Muscle of arm (tissue), 12 donors: Measurements from ENCODE around the gene LYPD6B. TPM values are rescaled to one million over a fixed set of nuclear protein-coding genes. Genes with fewer than 3 reads are reported as not detected.
"Not testable (repeated sequence)": the region's sequence is repeated elsewhere in the genome, so short reads cannot be mapped to it uniquely, and the experiment has no call there.

Experiments
- DNase-seq: peaks from one replicate; pipeline ENCODE4 v3.0.0-alpha.2; 2013
- polyA plus RNA-seq, 12 donors: library from polyadenylated mRNA; unstranded; fragments of 120-200 nt; gene quantifications; one replicate each; pipeline ENCODE4 v1.2.1, GENCODE V29; 2013; ENCODE audit not compliant: insufficient read length in 12 of 12

LYPD6B gene
- polyA plus RNA-seq, 12 donors: 0.14 to 27.5 (median 0.24) TPM; not detected in 5

DNA sequence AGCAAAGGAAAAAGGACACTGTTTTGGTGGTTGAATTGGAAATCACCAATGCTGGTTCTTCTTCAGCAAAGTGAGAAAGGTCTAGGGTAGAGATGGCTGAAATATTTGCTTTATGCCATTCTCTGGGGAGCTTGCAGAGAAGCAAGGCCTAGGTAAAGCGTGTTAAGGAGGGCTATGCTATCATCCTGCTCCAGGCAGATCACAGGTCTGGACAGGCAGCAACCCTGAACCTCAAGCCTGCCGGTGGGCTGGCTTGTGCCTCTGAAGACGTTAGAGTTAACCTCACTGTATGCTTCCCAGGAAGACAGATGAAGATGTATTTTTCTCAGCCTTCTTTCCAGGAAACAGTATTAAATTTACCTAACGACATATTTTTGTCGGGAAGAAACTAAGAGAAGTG, 153.4 kb downstream of the LYPD6B start:
- DNase-seq: no peak

GRCh38 chr2:149192427-149192826, 153.9 kb downstream of the LYPD6B start:
- no peak for DNase-seq

DNA sequence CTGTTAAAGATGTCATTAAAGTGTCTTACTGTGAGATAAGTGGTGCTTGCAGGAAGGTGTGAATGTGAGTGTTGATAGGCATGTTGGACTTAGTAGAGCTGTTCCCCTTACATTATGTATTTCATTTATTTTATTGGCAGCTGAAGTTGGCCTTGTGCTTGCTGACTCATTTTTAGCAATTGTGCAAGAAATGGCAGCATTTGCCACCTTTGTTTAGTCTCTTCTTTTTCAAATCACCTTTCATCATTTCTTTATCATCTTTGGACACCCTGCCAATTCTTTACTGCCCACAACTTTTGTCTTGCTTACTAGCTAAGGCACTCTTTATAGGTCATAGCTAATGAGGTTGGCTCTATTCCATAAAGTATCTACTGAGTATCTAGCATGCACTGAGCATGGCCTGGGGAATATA, 161.6 kb downstream of the LYPD6B start:
- DNase-seq: peak; percentile 16

- DNase-seq: no peak
Measured at GRCh38 chr2:149204686-149205085, 166.2 kb downstream of the LYPD6B start.

DNA sequence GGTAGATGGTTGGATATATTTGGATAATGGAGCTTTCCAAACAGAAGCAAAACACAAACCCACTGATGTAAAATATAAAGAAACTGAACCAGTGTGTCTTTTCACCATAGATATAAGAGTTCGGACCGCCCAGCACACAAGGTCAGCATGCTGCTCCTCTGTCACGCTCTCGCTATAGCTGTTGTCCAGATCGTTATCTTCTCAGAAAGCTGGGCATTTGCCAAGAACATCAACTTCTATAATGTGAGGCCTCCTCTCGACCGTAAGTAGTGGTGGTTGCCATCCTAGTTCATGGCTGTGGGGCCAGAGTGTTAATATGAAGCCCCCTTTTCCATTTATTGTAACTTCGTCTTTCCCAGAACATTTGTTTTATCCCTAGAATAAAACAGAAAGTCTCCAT, 166.6 kb downstream of the LYPD6B start:
- DNase-seq: no peak

DNA sequence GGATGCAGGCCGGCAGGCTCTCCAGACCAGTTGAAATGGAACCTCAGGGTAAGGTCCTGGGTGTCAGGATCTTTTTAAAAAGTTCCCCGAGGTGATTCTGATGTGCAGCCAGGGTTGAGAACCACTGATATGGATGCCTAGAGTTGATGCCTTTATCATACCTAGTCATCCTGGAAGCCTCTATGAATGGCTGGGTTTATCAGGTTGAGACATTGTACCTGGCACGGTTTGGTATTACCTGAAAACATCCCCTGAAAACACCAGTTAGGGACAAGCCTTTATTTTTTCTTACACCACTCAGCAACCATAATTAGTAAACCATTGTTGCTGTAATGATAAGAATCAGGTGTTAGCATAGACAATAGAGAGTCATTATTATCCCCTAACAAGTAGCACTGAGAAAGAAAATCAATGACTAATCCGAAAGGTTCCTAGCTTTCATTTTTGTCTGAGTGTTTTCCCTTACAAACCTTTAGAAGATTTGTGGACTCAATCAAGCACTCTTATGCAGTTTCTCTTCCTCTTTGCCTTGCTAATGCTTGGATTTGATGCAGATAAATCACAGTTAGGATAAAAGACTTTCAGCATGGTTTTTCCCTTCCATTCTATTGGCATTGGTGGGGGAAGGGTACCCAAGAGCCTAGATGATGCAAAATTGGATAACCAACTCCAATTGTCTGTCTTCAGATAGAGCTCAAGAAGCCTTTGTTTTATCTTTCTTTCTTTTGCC, 175.4 kb downstream of the LYPD6B start:
- DNase-seq: no peak

DNA sequence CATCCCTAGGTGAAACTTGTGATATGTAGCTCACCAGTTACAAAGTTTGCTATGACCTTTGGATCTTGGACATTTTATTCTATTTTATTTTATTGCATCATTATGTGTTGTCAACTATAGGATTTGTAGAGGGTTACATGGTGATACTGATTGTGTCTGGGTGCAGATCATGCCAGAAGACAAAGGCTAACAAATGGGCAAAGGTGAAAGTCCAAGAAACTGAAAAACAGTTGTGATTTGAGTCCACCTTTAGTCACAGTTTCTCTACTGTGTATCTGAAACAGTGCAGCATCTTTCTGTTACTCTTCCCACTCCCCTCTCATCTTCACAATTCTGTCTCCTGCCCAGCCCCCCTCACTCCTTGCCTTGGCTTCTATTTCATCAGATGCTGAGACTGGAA, 180.0 kb downstream of the LYPD6B start:
- no peak for DNase-seq

GRCh38 chr2:149219856-149220255, 181.4 kb downstream of the LYPD6B start:
- no peak for DNase-seq

DNA sequence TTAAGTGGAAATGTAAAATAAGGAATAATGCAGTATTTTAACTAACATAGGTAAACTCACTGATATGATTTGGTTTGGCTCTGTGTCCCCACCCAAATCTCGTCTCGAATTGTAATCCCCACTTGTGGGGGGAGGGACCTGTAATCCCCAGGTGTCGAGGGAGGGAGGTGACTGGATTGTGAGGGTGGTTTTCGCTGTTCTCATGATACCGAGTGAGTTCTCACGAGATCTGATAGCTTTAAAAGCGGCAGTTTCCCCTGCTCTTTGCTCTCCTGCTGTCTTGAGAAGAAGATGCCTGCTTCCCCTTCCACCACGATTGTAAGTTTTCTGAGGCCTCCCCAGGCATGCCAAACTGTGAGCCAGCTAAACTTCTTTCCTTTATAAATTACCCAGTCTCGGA, 182.5 kb downstream of the LYPD6B start:
- no peak for DNase-seq

- no peak for DNase-seq
Measured at GRCh38 chr2:149221898-149222297, 183.4 kb downstream of the LYPD6B start.

DNA sequence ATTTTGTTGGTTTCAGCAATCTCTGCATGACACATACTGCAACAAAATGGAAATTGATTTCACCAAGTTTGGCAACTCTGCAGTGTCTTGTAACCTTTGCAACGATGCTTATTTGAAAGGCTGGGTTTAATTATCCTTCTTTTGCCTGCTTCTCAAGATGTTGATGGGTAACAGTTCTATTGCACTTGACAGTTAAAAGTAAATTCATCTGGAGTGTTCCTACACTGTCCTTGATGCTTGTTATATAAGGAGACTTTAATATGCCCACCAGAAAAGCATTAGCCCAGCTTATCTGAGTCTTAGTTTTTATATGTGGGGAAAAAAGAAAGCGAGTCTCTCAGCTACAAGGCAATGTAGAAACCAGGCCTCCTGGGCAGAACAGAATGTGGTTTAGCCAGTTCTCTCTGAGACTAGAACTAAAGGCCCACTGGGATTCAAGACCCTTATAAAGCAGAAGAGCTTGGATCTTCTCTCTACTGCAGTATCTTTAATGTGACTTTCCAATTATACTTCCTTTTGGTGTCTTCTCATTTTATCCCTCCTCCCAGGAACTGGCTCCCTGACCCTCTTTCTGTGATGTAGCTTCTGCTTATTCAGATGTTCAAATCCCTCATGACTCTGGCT, 185.1 kb downstream of the LYPD6B start:
- no peak for DNase-seq

- DNase-seq: no peak
Measured at GRCh38 chr2:149224543-149224942, 186.0 kb downstream of the LYPD6B start.

GRCh38 chr2:149225446-149225845, 186.9 kb downstream of the LYPD6B start:
- DNase-seq: no peak

GRCh38 chr2:149226790-149227189, 188.3 kb downstream of the LYPD6B start:
- DNase-seq: no peak

DNA sequence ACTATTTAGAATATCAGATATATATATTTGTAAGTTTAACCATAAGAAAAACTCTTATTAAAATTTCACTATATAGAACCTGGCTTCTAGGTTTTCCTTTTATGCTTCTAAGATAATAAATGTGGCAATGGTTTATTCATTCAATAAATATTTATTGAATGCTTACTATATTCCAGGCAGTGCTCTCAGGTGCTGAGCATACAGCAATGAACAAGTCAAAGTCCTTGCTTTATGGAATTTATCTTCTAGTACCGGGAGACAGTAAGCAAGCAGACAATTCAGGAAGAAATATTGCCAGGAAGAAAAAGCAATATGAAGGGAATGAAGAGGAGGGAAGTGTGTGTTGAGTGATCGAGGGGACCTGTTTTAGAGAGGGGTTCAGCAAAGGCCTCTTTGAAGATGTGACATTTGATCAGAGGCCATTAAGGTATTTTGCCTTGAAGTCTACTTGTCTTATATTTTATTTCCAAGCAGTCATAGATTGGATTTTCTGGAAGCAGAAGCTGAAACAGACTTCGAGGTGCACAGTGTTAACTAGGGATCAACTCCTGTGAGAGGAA, 197.4 kb downstream of the LYPD6B start:
- no peak for DNase-seq

DNA sequence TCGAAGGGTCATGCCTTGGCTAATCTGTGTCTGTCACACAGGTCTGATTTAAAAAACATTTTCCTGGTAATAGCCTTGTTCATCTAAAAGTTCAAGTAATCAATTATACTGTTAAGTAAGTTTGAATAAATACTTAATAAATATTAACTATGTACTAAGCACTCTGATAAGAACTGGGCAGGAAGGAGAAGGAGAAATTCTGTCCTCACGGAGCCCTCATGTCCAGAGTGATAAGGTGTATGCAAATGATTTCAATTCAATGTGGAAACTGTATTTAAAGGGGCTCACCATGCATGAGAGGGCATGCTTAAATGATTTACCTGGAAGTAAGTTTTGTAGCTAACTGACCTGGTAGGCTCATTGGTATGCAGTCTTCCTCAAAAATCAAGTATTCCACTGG, 197.9 kb downstream of the LYPD6B start:
- DNase-seq: no peak

- no peak for DNase-seq
Measured at GRCh38 chr2:149246186-149246585, 207.7 kb downstream of the LYPD6B start.

DNA sequence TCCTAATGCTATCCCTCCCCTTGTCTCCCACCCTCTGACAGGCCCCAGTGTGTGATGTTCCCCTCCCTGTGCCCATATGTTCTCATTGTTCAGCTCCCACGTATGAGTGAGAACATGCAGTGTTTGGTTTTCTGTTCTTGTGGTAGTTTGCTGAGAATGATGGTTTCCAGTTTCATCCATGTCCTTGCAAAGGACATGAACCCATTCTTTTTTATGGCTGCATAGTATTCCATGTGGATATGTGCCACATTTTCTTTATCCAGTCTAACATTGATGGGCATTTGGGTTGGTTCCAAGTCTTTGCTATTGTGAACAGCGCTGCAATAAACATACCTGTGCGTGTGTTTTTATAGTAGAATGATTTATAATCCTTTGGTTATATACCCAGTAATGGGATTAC, 212.9 kb downstream of the LYPD6B start:
- not testable (repeated sequence) for DNase-seq

DNA sequence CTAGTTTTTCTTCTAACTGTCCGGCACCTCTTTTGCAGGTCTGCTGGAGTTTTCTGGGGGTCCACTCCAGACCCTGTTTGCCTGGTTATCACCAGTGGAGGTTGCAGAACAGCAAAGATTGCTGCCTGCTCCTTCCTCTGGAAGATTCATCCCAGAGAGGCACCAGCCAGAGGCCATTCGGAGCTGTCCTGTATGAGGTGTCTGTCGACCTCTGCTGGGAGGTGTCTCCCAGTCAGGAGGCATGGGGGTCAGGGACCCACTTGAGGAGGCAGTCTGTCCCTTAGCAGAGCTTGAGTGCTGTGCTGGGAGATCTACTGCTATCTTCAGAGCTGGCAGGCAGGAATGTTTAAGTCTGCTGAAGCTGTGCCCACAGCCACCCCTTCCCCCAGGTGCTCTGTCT, 218.4 kb downstream of the LYPD6B start:
- DNase-seq: not testable (repeated sequence)

DNA sequence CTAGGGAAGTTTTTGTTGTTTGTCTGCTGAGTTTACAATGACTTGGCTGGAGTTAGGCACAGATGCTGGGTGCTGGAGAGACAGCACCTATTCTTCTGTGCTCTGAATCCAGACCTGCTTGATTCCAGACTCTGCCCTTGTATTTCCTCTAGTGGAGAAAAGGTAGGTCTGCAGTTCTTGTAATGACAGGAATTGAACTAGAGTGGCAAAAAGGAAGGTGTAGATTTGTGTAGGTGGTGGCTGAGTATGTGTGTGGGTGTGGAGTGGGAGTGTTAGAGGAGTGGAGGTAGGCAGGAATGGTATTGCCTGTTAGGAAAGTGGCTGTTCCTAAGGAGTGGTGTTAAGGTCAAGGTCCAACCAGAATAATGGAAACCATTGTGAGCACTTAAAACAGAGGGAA, 220.0 kb downstream of the LYPD6B start:
- no peak for DNase-seq

GRCh38 chr2:149259136-149259535, 220.6 kb downstream of the LYPD6B start:
- DNase-seq: no peak

GRCh38 chr2:149261692-149262091, 223.2 kb downstream of the LYPD6B start:
- DNase-seq: no peak
